HG02678 (cell line): ENCODE results near the gene CHST8.
"Not testable (repeated sequence)": the region's sequence is repeated elsewhere in the genome, so short reads cannot be mapped to it uniquely, and the experiment has no call there.

Source experiments
- ATAC-seq: cut with Tn5 transposase; IDR thresholded peaks from one replicate; pipeline ENCODE4 v1.9.1; 2021; ENCODE audit warnings: mild to moderate bottlenecking, moderate library complexity; ENCODE audit not compliant: unreplicated experiment

Gene CHST8

DNA sequence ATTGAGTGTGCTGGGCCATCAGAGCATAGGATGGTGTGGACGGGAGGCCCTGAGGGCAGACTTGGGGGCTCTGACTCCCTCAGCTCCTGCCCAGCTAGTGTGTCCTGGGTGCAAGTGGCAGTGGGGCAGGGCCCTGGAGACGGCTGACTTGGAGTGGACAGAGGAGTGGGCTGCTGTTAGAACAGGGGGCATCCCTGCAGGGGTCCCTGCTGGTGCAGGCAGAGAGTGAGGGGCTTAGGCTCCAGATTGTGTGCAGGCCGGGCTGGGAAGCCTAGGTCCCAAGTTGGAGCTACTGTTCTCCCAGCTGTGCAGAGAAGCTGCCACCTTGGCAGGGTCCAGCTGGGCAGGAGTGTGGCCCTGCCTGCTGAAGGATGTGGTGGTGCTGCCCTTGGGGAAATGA, 183.6 kb downstream of the CHST8 start:
- no peak for ATAC-seq

GRCh38 chr19:33805840-33806433, 184.2 kb downstream of the CHST8 start:
- ATAC-seq, result no peak

DNA sequence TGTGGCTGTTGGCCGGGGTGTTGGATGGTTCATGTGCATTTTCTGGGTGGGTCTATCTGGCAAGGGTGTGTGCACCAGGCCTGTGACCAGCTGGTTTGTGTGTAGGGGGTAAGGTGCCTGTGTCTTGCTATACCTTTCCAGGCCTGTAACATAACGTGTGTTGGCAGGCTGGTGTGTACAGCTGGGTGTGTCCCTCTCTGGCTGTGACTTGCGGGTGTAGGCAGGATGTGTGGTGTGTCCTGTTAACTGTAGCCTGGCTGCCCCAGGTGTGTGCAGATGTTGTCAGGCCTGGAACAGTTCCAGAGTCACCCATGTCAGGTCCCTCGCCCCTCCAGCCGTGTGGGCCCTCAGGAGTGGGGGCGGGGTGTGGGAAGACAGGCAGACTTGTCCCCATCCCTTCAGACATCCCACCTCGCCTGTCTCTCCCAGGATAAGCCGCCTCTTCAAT, 184.7 kb downstream of the CHST8 start:
- no peak for ATAC-seq

DNA sequence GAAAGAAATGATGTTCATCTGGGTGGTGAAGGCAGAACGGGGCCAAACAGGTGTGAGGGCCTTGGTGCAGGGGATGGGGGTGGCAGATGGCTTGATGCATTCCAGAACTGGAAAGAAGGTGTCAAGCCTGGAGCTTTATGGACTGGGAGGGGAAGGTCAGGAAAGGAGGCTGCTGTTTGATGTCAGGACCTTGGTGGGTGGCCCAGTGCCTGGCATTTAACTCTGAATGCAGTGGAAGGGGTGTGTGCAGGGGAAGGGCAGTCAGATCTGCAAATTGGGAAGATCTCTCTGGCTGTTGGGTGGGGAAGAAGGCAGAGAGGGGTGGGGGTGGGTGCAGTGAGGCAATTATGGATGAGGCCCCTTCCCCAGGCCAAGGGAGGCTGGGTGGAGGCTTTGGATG, 186.6 kb downstream of the CHST8 start:
- ATAC-seq, result no peak

DNA sequence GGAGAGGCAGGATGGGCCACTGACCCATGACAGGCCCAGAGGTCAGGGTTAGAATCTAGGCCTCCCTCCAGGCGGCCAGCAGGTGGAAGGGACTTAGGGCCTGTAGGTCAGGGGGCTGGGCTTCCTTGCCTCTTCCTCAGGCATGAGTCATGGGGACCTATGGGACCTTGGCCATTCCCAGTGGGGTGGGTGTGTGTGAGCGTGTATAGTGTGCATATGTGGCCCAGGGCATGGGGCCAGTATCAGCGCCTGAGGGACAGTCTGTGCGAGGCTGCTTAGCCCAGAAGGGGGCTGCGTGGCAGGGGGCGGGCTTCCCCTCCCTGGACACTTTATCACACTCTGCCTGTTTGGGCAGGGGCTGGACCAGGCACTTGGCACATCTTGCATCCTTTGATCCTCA, 188.2 kb downstream of the CHST8 start:
- no peak for ATAC-seq

DNA sequence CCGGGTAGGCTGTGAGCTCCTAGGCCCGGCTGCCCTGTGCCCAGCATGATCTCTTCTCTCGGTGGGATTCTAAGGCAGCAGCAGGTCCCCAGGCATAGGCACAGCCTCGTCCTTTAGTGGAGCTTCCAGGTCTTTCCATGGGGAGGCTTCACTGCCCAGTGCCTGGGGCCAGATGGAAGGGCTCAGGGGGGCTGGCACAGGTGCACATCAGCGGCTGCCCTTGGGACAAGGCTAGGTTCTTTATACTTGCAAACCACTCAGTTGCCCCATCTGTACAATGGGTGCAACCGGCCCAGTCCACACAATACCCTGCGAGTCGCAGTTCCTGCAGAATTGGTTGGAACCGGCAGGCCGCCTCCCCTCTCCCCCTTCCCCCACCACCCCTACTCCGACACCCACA, 189.1 kb downstream of the CHST8 start:
- ATAC-seq, result no peak

DNA sequence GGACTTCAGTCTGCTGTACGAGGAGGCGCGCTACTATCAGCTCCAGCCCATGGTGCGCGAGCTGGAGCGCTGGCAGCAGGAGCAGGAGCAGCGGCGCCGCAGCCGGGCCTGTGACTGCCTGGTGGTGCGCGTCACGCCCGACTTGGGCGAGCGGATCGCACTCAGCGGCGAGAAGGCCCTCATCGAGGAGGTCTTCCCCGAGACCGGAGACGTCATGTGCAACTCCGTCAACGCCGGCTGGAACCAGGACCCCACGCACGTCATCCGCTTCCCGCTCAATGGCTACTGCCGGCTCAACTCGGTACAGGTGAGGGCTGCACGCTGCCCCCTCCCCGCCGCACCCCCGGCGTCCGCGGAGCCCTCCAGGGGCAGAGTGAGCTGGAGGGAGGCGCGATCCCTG, 189.5 kb downstream of the CHST8 start:
- ATAC-seq, result no peak

DNA sequence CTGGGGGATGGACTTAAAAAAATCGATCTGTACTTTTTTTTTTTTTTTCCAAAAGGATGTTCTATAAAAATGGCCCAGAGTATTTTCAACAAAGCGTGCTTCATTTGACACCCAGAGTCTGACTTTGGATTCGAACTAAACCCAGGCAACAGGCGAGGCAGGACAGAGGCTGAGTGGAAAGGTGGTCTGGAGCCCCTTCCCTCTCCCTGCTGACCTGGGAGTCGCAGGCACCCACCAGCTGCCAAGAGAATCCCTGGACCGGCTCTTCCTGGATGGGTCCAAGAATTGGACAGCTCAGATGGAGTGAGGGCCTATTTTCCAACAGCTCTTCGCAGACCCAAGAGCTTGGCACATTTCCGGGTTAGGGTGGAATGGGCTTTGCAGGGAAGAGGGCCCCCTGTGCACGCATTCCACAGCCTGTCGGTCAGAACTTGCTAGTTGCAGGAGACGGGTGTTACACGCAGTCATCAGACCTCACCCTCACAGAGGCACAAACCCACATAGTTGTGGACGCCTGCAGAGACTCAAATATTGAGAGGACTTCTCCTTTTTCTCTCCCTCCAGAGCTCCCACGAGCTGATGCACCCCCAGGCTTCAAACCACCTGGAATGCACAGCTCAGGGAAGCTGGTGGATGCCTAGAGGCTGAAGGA, 190.1 kb downstream of the CHST8 start:
- ATAC-seq, result no peak

DNA sequence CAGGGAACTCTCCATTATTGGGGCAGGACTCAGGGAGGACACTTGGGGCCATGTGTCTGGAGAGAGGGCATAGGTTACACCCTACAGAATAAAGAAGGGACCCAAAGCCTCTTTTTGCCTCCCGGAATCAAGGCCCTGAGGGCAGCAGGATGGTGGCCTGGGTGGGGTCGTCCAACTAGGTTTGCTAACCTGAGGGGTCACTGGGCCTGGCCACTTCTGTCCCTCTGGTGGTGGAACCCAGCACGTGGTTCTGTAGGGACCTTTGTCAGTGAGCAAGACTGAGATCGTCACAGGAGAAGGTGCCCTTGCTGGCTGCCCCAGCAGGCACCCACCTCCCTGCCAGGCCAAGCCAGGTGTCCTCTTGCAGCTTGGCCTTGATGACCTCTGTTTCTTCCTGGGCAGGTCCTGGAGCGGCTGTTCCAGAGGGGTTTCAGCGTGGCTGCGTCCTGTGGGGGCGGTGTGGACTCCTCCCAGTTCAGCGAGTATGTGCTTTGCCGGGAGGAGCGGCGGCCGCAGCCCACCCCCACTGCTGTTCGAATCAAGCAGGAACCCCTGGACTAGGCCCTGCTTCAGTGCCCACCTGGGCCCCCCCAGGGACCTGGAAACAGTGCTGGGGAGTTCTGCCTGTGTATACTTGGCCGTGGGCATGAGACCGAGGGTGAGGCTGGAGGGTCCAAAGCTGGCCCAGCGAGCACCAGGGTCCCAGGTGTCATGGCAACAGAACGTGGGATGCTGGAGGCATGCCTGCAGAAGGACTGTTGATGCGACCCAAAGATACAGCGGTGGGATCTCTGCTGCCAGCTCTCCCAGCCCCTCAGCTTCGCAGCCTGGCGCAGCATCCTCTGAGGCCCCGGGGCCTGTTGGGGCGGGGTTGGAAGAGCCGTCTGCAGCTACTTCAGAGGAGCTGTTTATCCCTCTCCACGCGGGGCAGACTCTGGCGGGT, 190.9 kb downstream of the CHST8 start:
- ATAC-seq, result no peak

DNA sequence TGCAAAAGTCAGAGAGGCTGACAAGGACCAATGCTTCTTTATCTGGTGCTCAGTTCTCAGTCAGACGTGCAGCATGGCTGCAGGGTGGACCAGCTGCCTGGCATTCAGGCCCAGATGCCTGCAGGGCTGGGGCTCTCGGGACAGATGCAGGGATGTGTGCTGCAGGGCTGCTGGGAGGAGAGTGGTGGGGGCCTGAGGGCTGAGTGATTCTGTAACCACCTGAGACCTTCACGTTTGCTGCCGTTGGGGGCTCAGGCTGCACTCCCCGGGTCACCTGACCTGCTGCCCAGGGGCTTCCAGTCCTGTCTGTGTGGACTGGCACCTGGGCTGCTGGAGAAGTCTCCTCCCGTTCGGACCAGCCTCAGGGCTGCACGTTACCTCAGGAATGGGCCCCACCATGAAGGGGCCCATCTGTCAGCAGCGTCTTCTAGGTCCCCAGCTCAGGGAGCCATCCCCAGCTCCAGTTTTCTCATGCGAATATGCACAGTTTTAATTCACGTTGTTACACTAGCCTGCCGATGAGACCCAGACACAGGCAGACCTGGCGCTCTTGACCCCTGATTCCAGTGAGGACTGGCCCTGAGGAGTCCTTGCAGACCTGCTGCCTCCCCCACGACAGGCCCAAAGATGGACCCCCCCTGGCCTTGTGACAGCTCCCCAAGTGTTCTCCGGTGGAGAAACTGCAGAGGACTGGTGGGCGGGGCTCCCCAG, 191.8 kb downstream of the CHST8 start:
- ATAC-seq, result no peak

DNA sequence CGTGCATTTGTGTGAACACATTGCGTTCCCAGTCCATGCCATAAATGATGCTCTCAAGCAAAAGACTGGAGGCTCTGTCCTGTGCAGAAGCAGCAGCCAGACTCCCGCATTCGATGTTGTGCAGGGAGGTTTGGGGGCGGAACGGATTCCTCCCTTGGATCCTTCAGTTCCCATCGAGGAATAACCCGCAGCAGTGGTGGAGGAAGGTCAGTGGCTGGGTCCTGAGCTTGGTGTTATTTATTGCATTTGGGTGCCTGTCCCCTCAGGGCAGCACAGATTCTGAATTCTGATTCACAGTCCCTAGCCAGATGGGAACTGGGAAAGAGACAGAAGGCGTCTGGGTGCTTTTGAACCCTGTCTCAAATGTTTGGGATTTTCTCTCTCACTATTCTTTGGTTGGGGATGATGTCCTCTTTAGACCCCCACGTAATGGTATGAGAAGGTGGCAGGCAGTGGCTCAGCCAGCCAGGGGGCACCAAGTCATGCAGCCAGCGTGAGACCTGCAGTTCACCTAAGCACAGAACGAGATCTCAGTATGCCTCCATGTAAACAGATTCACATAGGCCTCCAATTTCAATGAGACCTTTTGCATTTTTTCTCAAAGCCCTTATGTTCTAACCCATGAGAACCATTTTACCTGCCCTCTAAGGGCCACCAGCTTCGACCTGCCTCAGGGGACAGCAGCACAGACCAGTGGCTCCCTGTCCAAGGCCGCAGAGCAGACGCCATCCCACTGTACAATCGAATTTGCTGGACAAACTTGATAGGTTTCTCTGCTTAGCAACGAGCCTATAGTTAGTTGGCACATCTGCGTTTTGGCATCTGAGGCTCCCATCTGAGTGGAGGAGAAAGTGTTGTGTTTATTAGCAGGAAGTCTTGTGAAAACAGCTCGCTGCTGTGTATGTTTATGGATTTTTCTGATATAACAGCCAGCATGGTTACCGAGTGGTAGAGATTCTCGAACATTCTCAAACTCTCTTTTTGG, 192.7 kb downstream of the CHST8 start:
- ATAC-seq, result no peak

DNA sequence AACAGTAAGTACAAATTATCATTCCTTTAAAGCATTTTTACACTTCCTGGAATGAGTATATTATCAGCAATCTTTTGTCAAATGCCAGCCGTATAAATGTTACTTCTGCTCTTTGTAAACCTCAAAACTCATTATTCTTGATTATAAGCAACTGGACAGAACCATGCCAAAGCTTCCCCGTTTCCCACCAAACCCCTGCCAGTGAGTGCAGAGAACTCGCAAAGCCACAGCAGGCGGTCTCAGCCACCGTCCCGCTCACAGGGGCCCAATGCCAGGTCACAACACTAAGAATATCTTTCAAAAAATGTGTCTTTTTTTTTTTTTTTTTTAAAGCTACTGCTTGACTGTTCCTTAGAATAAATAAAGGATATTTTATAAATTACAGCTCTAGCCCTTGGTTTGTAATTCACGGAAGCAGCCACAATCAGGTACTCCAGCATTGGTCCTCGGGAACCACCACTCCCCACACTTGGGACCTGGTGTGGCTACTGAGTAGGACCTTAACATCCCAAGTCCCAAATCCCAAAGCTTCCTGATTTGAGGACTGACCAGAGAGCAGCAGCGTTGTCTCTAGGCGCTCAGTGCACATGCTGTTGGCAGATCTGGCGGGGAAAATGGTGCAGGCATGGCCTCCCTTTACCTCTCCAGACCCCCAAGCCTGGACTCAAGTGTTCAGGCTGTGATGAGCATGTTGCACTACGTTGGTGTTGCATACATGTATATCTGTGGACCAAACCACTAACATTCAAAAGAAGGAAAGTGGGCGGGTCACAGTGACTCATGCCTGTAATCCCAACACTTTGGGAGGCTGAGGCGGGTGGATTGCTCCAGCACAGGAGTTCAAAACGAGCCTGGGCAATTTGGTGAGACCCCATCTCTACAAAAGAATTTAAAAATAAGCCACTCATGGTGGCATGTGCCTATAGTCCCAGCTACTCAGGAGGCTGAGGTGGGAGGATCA, 193.9 kb downstream of the CHST8 start:
- no peak for ATAC-seq

GRCh38 chr19:33818411-33818810, 196.7 kb downstream of the CHST8 start:
- ATAC-seq, result no peak

DNA sequence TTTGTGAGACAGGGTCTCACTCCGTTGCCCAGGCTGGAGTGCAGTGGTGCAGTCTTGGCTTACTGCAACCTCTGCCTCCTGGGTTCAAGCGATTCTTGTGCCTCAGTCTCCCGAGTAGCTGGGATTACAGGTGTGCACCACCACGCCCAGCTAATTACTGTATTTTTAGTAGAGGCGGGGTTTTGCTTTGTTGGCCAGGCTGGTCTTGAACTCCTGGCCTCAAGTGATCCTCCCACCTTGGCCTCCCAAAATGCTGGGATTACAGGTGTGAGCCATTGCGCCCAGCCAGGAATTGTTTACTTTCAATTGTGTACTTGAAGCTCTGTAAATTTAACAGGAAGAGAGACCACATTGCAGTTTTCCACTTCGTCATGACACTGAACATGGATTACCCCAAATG, 197.3 kb downstream of the CHST8 start:
- ATAC-seq, result not testable (repeated sequence)

DNA sequence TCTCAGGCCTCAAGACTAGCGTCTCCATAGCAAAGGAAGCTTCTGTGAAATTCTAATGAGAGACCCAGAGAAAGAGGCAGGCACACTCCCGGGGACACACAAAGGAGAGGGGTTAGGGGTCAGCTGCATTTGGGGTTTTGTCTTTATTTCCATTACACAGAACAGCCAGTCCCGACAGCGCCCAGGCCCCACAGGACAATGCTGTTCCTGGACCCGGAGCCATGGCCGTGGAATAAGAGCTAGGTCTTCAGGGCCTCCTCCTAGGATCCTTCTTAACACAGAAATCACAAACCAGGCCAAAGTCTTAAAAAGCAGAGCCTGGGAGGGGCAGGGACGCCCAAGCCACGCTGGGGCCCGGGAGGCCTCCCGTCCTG, 197.7 kb downstream of the CHST8 start:
- no peak for ATAC-seq

DNA sequence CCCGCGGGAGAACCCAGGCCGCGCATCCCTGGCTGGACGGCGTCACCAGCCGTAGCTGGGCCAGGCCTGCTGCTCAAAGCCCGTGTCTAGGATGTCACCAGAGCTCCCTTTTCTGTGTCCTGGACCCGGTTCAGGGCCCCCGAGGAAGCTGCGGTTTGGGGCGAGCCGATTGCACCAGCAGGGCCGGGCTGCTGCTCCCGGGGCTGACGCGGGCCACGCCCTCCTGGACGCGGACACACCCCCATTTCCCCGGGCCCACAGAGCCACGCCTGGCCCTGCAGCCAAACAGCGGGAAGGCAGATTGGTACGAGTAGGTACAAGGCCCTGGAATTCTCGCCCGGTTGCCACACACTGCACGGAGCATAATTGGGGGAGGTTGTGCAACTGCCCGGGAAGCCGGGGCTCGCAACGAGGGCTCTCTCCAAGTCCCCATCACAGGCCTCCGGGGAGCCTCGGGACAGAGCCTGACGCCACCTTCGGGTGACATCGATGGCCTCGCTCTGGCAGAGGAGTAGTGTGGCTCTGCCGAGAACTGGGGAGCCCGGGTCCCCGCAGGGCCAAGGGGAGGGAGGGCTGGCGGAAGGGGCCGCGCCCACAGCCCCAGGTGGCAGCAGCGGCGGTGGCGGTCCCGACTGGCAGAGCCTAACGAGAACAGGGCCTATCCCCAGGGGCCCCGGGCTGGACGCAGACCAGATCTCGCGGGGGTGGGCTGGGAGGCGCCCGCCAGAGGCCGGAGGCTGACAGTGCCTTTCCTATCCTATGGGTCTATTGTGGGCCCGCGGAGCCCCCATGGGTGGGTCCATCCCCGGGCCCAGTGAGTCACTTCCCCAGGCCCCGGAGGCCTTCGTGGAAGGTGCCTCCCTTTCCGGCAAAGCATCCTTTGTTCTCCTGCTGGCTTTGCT, 198.4 kb downstream of the CHST8 start:
- ATAC-seq, result peak; percentile 72

DNA sequence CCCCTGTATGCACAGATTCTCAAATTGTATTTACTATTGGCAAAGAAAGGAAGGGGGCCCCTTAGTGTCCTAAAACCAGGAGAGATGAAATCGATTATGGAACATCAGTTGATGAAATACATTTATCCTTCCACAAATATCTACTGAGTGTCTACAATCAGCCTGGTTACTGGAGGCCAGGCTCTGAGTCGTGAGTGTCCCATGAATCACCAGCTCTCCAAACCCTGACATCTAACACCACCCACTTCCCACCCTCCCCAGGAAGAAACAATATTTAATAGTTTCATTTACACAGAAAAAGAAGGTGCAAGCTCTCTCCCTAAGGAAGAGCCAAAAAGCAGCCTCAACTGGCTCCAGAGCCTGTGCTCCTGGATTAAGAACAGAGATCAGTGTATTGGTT, 200.1 kb downstream of the CHST8 start:
- ATAC-seq, result no peak
